GM21381 (cell line): ENCODE results near the gene TSPAN32.

Source experiments
- ATAC-seq: cut with Tn5 transposase; IDR thresholded peaks from one replicate; pipeline ENCODE4 v1.9.1; 2021; ENCODE audit warnings: mild to moderate bottlenecking, moderate library complexity; ENCODE audit not compliant: unreplicated experiment

The TSPAN32 gene

GRCh38 chr11:2266586-2267305 lies 35.1 kb upstream of the TSPAN32 start:
- ATAC-seq = no peak

- ATAC-seq = no peak
These were observed 34.4 kb upstream of the TSPAN32 start for GRCh38 chr11:2267306-2267850.

DNA sequence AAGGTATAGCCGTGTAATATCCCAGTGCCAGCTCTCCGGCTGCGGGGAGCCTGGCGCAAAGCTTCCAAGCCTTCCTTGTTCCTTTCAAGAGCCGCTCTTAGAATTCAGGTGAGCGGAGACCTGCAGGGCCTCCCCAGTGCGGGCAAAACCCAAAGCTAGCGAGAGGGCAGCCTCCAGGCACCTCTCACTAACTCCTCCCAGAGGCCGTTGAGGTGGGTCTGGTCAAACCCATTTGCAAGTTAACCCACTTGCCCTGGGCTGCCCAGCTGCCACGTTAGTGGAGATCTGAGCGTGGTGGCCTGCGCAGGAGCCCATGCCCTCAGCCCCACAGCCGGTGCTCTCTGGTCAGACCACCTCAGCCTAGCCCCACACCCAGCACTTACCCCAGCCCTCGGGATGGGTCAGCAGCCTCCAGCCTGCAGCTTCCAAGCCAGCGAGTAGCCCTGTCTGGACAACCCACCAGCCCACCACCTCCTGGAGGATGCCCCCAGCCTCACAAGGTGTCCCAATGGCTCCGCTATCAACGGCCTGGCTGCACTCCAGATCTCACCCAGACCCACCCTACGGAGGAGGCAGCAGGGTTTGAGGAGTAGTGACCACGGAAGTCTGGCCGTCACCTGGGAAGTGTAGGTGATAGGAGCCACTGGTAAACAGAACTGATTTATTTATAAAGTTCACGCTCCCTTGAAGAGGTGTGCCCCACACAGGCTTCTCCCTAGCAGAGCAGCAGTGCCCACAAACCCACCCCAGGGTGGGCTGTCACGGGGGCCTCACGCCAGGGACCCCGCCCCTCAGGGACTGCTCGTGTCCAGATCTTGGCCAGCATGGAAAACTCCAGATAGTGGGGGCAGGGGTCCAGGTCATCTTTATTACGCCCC lies 33.7 kb upstream of the TSPAN32 start:
- ATAC-seq = no peak

DNA sequence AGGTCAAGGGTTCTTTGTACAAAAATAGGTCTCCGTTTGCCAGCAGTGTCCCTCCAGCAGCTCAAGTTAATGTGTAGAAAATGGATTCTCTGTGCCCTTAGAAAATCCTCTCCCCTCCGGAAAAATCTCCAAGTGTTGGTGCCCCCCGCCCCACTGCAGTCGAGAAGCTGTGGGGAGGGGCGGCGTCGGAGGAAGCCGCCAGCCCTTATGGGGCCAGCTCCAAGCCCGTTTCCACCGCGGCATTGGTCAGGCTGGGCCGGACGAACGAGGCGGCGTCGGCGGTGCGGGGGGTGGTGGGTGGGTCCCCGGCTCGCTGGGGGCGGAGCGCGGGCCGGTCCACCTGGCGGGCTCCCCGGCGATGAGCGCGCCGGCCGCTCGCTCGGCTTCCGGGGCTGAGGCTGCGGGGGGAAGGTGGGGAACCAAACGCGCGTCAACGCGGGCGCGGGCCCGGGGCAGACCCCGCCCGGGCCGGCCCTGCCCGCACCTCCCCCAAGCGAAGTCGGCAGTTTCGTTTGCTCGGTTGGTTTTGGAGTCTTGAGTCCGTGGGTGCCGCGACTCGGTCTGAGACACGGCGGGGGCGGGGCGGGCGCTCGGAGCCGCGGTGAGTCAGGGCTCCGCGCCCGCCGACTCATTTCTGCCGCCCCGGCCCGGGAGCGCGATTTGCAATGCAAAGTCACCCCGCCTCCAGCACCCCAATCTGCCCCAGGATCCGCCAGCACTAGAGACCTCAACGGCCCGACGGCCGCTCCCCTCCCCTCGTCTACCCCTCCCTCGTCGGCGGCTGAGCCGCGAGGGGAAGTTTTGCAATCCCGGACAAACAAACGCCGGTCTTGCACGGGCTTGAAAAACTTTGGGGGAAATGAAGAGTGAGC lies 32.8 kb upstream of the TSPAN32 start:
- no peak for ATAC-seq

DNA sequence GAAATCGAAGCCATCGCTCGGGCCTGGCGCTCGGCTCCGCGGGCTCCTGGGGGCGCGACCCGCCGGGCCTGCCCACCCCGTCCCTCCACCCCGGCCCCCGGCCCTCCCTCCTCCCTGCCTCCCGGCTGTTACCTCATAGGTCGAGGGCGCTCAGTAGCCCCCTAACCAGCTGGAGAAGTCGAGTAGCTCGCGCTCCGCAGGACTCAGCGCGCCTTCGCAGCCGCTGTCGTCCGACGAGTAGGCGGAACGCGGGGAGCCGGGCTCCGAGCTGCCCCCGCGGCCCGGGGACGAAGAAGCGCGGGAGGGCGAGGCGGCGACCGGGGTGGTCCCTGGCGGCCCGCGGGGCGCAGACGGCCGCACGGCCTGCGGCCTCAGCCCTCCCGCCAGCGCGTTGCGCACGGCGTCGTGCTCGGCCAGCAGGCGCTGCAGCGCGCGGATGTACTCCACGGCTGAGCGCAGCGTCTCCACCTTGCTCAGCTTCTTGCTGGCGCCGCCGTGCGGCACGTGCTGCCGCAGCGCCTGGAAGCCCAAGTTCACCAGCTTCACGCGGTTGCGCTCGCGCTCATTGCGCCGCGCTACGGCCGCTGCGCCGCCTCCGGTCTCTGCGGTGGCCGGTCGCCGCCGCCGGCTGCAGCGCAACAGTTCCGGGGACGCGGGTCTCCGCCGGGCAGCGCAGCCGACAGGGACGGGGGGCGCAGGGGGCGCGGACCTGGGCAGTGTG lies 32.1 kb upstream of the TSPAN32 start:
- ATAC-seq = no peak

DNA sequence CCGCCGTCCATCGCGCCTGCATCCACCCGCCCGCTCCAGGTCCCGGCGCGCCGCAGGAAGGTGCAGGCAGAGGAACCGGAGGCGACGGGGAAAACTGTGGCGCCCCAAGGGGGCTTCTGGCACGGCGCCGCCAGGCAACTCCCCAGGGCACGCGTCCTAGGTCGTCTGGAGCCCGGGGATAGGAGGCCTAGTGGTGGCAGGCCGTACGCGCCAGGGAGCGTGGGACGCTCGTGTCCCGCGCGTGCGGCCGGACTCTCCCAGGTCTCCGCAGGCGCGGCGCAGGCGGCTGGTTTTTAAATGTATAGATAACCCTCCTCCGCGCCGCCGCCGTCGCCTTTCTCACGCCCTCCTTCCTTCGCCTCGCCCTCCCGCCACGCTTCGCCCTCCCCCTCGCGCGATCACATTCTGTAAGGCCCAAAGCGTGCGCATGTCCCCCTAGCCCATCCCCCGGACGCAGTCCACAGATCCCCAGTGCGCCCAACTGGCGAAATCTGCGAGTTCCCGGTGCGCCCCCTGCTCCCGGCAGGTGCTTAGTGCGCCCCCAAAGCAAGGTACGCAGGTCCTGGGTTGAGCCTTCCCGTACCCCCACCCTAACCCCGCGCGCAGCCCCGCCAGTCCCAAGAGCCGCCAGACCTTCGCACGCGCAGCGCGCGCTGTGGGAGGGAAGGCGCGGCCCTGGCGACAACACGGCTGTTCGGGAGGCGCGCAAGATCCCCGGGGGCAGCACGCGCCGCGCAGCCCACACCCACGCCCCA lies 31.3 kb upstream of the TSPAN32 start, which contains the start of gene ASCL2:
ASCL2 (minus strand) TSS at position 267 of the 755 bp plus-strand sequence; CDS start at position 11, 256 bp downstream.
- ATAC-seq = no peak

DNA sequence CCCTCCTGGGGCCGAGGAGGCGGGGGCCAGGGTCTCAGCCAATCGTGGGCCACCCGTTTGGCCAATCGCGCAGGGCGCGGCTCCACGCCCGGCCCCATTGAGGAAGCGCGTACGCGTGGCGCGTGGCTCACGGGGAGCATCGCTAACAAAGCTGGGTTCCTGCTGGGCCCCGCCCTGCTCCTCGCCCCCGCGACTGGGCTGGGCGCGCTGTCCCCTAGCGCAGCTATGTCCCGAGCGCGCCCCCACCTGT lies 30.8 kb upstream of the TSPAN32 start:
- no peak for ATAC-seq

DNA sequence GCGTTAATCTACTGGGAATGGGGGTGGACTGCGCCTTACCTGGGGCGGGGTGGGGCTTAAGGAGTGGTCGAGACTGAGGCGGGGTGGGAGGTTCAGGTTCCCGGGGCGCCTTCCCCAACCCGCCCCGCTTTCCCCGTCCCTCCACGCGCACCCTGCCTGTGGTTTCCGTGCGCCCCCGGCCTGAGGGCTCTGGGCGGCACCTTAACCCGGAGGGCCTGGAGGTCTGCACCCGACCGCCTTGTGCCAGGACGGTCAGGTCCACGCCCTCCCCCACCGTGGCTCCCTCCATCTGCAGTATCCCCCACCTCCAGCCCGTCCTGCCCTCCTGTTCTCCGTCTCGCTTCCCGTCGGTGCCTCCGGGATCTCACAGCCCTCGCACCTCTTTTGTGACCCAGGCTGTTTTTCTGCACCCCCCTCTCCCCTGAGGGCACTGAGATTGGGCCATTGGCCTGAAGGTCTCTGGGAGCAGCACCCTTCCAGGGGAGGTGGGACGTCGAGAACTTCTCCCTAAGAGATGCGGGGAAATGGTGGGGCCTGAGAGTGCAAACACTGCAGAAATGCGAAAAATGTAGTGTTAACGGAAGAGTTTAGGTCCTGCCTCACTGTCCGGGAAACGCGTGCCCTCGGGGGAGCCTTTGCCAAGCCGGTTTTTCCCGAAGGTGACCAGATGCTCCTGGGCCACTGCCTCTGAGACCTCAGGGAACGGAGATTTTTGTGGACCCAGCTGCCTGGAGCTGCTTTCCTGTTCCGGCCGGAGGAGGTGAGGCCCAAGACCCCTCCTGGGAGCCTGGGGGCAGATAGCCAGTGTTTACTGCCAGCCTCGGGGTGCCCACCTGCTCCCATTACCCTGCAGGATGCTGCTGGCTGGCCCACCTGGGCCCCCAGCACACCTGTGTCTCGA lies 30.2 kb upstream of the TSPAN32 start:
- ATAC-seq = no peak

- no peak for ATAC-seq
These were observed 29.4 kb upstream of the TSPAN32 start for GRCh38 chr11:2272228-2272945.

DNA sequence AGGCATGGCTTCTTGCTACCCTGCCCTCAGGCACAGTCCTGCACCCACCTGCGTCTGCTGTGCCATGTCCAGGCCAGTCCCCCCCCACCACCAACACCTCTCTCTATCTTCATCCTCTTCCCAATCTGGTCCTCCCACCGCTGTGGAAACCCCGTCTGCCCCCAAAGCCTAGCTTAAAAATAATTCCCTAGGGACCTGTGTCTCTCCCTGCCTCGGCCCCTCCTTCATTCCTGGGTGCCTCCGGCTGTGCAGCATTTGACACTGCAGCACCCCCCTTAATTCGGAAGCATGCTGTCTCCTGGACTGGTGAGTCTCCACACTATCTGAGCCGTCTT lies 28.9 kb upstream of the TSPAN32 start:
- ATAC-seq = no peak

GRCh38 chr11:2273311-2273710 lies 28.5 kb upstream of the TSPAN32 start:
- no peak for ATAC-seq

- ATAC-seq = no peak
These were observed 28.0 kb upstream of the TSPAN32 start for GRCh38 chr11:2273771-2274170.

- no peak for ATAC-seq
These were observed 26.2 kb upstream of the TSPAN32 start for GRCh38 chr11:2275334-2276279.

DNA sequence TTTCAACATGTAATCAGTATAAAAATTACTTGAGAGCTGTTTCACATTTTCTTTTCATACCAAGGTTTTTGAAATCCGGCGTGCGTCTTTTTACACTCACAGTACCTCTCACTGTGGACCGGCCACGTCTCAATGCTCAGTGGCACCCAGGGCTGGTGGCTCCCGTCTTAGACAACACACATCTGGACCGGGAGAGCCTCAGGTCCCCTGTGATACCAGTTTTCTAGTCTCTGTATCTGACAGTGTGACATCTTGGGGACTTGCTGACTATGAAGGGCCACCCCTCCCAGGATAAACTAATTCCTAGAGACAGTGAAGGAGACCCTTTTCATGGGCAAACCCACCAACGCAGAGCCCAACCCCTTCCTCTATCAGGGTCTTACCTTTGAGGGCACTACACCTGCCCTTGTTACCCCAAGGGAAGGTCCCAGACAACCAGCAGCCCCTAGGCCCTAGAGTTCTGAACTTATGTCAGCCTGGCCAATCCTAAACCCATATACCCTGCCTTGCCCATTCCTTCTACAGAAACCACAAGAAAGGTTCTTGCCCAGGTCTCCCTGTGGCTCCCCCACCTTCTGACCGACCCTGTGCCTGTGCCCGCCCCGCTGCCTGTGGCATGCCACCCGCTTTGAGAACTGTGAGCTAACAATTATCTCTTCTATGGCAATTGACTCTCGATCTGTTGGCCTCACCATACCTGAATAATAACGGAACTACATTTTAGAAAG lies 25.4 kb upstream of the TSPAN32 start:
- ATAC-seq = no peak

GRCh38 chr11:2277008-2277346 lies 24.8 kb upstream of the TSPAN32 start:
- no peak for ATAC-seq

DNA sequence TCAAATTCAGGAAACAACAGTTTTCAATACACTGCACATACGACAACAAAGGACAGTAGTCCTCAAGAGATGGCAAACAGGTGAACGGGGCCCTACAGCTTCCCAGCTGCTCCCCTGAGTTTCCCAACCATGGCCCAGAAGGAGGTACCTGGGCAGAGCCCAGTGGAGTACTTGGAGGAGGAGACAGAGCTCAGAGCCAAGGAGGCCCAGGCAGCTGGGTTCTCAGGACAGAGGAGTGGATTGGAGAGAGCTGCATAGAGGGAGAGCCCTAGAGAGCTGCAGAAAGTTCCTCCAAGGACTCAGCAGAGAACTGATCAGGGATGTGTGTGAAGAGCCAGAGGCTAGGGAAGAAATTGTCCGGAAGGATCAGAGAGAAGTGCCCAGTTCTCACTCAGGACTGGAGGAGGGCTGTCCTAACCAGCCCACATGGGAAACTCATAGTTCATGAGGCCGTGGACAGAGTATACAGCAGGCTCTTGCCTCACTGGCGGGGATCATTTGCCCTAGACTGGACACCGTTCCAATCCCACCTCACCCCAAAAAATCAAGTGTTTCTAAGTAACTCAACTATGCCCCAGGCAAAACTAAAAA lies 23.8 kb upstream of the TSPAN32 start:
- ATAC-seq = no peak
